Measurements from ENCODE around the gene ADGRB3.

GRCh38 chr6:69386426-69386825 is 751.3 kb downstream of the ADGRB3 start:
- TF ChIP-seq GATA3 (IDR thresholded peaks at IDR 0.05; ENCODE audit: low read depth, low read length) (no peak), GATA2 (IDR thresholded peaks at IDR 0.05; ENCODE audit: low read depth, low read length) (no peak)

All from SH-SY5Y (cell line).